ENCODE data around the gene ST8SIA5. TPM values are rescaled to one million over a fixed set of nuclear protein-coding genes. Genes with fewer than 3 reads are reported as not detected.

ST8SIA5 gene
- total and polyA plus RNA-seq, 2 of the 13 experiments (the other 11 are each of a cell fraction or from before 2014, with no cell fraction given) = 0.07 to 0.20 TPM

GRCh38 chr18:46759890-46760289 is 3.0 kb upstream of the ST8SIA5 start:
- Histone ChIP-seq H3K4me2 (ENCODE audit: low read depth, low read length) (no peak overlapping the region), H3K9ac (ENCODE audit: insufficient read depth, low read depth, low read length) (no peak overlapping the region), H3K4me1 (ENCODE audit: insufficient read depth, low read length) (no peaks in the 10 kb centered on the region), H4K20me1 (ENCODE audit: insufficient read depth, low read length) (no peaks in the 10 kb centered on the region), H3K27ac (ENCODE audit: extremely low read length, insufficient read depth, low read length) (no peak overlapping the region), H2AFZ (ENCODE audit: low read length) (no peak overlapping the region), H3K9me3 (ENCODE audit: low read length) (no peaks in the 10 kb centered on the region), H3K4me3 (replicated peaks in 1 of 3; ENCODE audit: insufficient read depth in 1 of 3, low read depth in 2 of 3, low read length in 3 of 3) (no peak overlapping the region), H3K36me3 (replicated peaks in 1 of 2; ENCODE audit: control insufficient read depth in 1 of 2, insufficient read depth in 2 of 2, low read length in 2 of 2) (no peaks in the 10 kb centered on the region), H3K79me2 (ENCODE audit: insufficient read depth, low read length) (no peaks in the 10 kb centered on the region), H3K27me3 (ENCODE audit: control insufficient read depth in 1 of 2, insufficient read depth in 2 of 2, low read length in 2 of 2) (peaks cover 3 to 38% of the 10 kb centered on the region in 2 experiments; a peak in 4 of 5 replicates)
- ChIA-PET POLR2A (no interaction called here), CTCF (ENCODE audit: low intra/inter-chr PET ratio, low total read pairs) (no interaction called here)
- no TSS peak for BruUV-seq (replicated peaks)
- in situ Hi-C loops (cut with HindIII; ENCODE audit: extremely low pct_ligation_motif_present, low pct_unique_long_range_greater_than_20kb) = no loop called here
- no peak for DNase-seq (ENCODE audit: low spot score)
- ATAC-seq = no peak
- intact Hi-C loops (cut with micrococcal nuclease; ENCODE audit: unreplicated experiment) = no loop called here
- WGBS (ENCODE audit: low lambda C conversion rate) = 0% methylated on average over 6 of the region's 6 CpGs
- no peak for FAIRE-seq
- TF ChIP-seq, protein P1, sequence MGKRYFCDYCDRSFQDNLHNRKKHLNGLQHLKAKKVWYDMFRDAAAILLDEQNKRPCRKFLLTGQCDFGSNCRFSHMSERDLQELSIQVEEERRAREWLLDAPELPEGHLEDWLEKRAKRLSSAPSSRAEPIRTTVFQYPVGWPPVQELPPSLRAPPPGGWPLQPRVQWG (CRISPR knock-in tag; IDR thresholded peaks at IDR 0.05; ENCODE audit: borderline replicate concordance, low read depth) = no peak
- TF ChIP-seq MIER2 (CRISPR knock-in tag; IDR thresholded peaks at IDR 0.05) (no peak), CSRNP1 (CRISPR knock-in tag; IDR thresholded peaks at IDR 0.05) (no peak), ZXDC (CRISPR knock-in tag; IDR thresholded peaks at IDR 0.05) (no peak), CSRNP2 (CRISPR knock-in tag; conservative IDR thresholded peaks at IDR 0.05; ENCODE audit: low read depth) (no peak), ZNF720 (CRISPR knock-in tag; IDR thresholded peaks at IDR 0.05) (no peak), NCOA5 (CRISPR knock-in tag; IDR thresholded peaks at IDR 0.05) (no peak), PAWR (CRISPR knock-in tag; IDR thresholded peaks at IDR 0.05; ENCODE audit: borderline replicate concordance) (no peak), ZNF367 (CRISPR knock-in tag; IDR thresholded peaks at IDR 0.05; ENCODE audit: borderline replicate concordance) (no peak)
- TF ChIP-seq, protein P2, sequence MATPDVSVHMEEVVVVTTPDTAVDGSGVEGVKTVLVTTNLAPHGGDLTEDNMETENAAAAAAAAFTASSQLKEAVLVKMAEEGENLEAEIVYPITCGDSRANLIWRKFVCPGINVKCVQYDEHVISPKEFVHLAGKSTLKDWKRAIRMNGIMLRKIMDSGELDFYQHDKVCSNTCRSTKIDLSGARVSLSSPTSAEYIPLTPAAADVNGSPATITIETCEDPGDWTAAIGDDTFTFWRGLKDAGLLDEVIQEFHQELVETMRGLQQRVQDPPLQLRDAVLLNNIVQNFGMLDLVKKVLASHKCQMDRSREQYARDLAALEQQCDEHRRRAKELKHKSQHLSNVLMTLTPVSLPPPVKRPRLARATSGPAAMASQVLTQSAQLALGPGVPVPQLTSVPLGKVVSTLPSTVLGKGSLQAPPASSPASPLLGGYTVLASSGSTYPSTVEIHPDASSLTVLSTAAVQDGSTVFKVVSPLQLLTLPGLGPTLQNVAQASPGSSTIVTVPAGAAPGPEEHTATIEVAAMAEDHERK (CRISPR knock-in tag; IDR thresholded peaks at IDR 0.05; ENCODE audit: low read depth) = no peak
- TF ChIP-seq, protein P3, sequence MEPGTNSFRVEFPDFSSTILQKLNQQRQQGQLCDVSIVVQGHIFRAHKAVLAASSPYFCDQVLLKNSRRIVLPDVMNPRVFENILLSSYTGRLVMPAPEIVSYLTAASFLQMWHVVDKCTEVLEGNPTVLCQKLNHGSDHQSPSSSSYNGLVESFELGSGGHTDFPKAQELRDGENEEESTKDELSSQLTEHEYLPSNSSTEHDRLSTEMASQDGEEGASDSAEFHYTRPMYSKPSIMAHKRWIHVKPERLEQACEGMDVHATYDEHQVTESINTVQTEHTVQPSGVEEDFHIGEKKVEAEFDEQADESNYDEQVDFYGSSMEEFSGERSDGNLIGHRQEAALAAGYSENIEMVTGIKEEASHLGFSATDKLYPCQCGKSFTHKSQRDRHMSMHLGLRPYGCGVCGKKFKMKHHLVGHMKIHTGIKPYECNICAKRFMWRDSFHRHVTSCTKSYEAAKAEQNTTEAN (CRISPR knock-in tag; conservative IDR thresholded peaks at IDR 0.05) = no peak
- TF ChIP-seq, protein P4, sequence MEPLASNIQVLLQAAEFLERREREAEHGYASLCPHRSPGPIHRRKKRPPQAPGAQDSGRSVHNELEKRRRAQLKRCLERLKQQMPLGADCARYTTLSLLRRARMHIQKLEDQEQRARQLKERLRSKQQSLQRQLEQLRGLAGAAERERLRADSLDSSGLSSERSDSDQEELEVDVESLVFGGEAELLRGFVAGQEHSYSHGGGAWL (CRISPR knock-in tag; IDR thresholded peaks at IDR 0.05) = no peak
